Measurements from ENCODE around the gene ARHGEF6. TPM values are rescaled to one million over a fixed set of nuclear protein-coding genes. Genes with fewer than 3 reads are reported as not detected.

The ARHGEF6 gene
- total and polyA plus RNA-seq, 2 experiments from 2014 or later, result 4.3 to 7.7 TPM

DNA sequence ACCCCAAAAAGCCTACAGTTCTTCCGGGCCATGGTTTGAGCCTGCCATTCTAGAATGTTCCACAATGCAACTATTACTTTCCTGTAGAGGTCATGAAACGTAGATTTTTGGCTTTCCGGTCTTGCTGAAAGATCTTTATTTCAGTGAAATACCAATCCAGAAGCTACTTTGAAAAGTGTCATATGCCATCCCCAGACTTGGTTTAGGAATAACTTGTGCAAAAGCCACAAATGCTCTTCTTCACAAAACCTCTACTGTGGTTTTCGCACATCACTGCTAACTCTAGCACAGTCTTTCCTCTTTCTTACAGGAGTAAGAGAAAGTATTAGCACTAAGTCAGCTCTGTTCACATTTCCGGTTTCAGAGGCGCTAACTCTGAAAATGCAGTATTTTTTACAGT, 145.5 kb downstream of the ARHGEF6 start:
- no peak overlapping the region for H3K27ac ChIP-seq
- no peaks in the 10 kb centered on the region for H3K9me3 ChIP-seq (ENCODE audit: low read depth)
- H3K36me3 ChIP-seq (ENCODE audit: low read depth), result no peaks in the 10 kb centered on the region
- H2AFZ ChIP-seq, result no peak overlapping the region
- peaks cover 4% of the 10 kb centered on the region; the same call in 1 of the 2 replicates for H3K4me1 ChIP-seq (ENCODE audit: insufficient read depth)
- no peak overlapping the region for H3K4me3 ChIP-seq
- WGBS, 2 experiments (ENCODE audit: low coverage in 1 of 2, low lambda C conversion rate in 2 of 2, missing lambda C conversion rate in 2 of 2), result 82 to 89% methylated on average over 6 of the region's 6 CpGs
- H3K27me3 ChIP-seq (replicated peaks; ENCODE audit: insufficient read depth), result no peaks in the 10 kb centered on the region
- no peak overlapping the region for H3K9ac ChIP-seq
- no peak for TF ChIP-seq EZH2phosphoT487 (IDR thresholded peaks at IDR 0.05; ENCODE audit: insufficient read depth, low read depth)
- TF ChIP-seq EZH2 (IDR thresholded peaks at IDR 0.05; ENCODE audit: insufficient read depth, poor library complexity, severe bottlenecking), result no peak
- no peak overlapping the region for H3K4me2 ChIP-seq (ENCODE audit: unreplicated experiment)
- in situ Hi-C loops (cut with MboI), result no loop called here
- no peak for DNase-seq
- H4K20me1 ChIP-seq (ENCODE audit: insufficient read depth), result no peaks in the 10 kb centered on the region
- H3K79me2 ChIP-seq (ENCODE audit: insufficient read depth), result no peaks in the 10 kb centered on the region
- no peaks in the 10 kb centered on the region for H3K9me2 ChIP-seq (ENCODE audit: insufficient read depth)
- no peaks in the 10 kb centered on the region for H3F3A ChIP-seq (ENCODE audit: insufficient read depth)

DNA sequence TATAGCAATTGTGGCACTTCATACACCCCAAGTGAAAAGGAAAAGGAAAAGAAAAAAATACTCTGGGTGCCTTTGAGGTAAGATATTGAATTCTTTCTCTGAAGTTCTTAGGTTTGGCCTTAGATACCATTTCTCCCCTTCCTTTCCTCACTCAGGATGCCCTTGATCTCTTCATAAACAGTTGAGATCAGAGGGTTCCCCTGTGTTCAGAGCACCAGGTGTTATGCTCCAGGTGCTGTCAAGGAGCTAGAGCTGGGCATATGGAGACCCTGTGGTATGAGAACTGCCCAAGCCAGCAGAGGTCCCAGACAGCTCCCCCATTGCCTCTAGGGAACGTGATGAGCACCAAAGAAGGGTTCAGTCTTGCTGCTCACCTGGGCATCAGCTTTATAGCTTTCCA, 149.9 kb downstream of the ARHGEF6 start:
- no peaks in the 10 kb centered on the region for H3K9me3 ChIP-seq (ENCODE audit: low read depth)
- no peak for DNase-seq
- H3K27ac ChIP-seq, result no peak overlapping the region

DNA sequence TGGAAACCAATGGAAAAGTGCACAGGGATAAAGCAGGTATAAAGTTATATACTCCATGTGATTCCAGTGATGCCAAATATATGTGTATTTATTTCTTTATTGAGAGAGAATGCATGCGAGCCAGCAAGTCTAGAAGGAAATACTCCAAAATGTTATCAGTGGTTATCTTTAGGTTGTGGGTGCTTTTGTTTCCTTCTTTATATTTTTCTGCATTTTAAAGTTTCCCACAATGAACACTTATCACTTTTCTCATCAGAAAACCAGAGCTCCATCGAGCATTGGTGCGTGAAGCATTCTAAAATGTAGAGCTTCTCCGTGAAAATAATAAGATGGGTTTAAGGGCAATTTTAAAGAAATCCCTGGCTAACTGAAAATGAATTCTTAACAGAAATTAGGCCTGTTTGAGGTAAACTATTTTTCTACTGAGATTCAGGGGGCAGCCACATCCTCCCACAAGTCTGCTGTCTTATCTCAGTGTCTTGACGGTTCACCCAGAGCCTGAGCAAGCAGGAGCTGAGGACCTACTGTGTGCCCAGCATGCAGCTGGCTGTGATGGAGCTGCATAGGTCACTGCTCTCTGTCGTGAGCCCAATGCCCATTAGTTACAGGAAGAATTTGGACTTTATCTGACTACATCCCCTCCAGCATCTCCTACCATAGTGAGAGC, 151.5 kb downstream of the ARHGEF6 start:
- no peaks in the 10 kb centered on the region for H3K4me1 ChIP-seq (ENCODE audit: insufficient read depth)
- no peak overlapping the region for H3K4me3 ChIP-seq
- no peaks in the 10 kb centered on the region for H3K9me3 ChIP-seq (ENCODE audit: low read depth)
- H3K36me3 ChIP-seq (ENCODE audit: low read depth), result no peaks in the 10 kb centered on the region
- H3K27me3 ChIP-seq (replicated peaks; ENCODE audit: insufficient read depth), result no peaks in the 10 kb centered on the region
- 50 to 59% methylated on average over 6 of the region's 6 CpGs for WGBS, 2 experiments (ENCODE audit: low coverage in 1 of 2, low lambda C conversion rate in 2 of 2, missing lambda C conversion rate in 2 of 2)
- H3K9me2 ChIP-seq (ENCODE audit: insufficient read depth), result no peaks in the 10 kb centered on the region
- no peaks in the 10 kb centered on the region for H4K20me1 ChIP-seq (ENCODE audit: insufficient read depth)
- no peaks in the 10 kb centered on the region for H3K79me2 ChIP-seq (ENCODE audit: insufficient read depth)
- H3K9ac ChIP-seq, result no peak overlapping the region
- no peak for TF ChIP-seq EZH2 (IDR thresholded peaks at IDR 0.05; ENCODE audit: insufficient read depth, poor library complexity, severe bottlenecking)
- no peak for TF ChIP-seq EZH2phosphoT487 (IDR thresholded peaks at IDR 0.05; ENCODE audit: insufficient read depth, low read depth)
- no peak overlapping the region for H2AFZ ChIP-seq
- DNase-seq, result no peak
- in situ Hi-C loops (cut with MboI), result no loop called here
- no peaks in the 10 kb centered on the region for H3F3A ChIP-seq (ENCODE audit: insufficient read depth)
- no peak overlapping the region for H3K27ac ChIP-seq
- no peak overlapping the region for H3K4me2 ChIP-seq (ENCODE audit: unreplicated experiment)

More for the DNA sequence above, 149.9 kb downstream of the ARHGEF6 start:
- Histone ChIP-seq H3K9me2 (ENCODE audit: insufficient read depth) (no peaks in the 10 kb centered on the region), H3K27me3 (replicated peaks; ENCODE audit: insufficient read depth) (no peaks in the 10 kb centered on the region), H3K4me3 (no peak overlapping the region), H2AFZ (no peak overlapping the region), H3K4me2 (ENCODE audit: unreplicated experiment) (no peak overlapping the region), H3K79me2 (ENCODE audit: insufficient read depth) (no peaks in the 10 kb centered on the region), H3K36me3 (ENCODE audit: low read depth) (no peaks in the 10 kb centered on the region), H4K20me1 (ENCODE audit: insufficient read depth) (no peaks in the 10 kb centered on the region), H3K4me1 (ENCODE audit: insufficient read depth) (no peaks in the 10 kb centered on the region), H3K9ac (no peak overlapping the region), H3F3A (ENCODE audit: insufficient read depth) (no peaks in the 10 kb centered on the region)
- TF ChIP-seq EZH2 (IDR thresholded peaks at IDR 0.05; ENCODE audit: insufficient read depth, poor library complexity, severe bottlenecking) (no peak), EZH2phosphoT487 (IDR thresholded peaks at IDR 0.05; ENCODE audit: insufficient read depth, low read depth) (no peak)
- in situ Hi-C loops (cut with MboI), result no loop called here
- WGBS, 2 experiments (ENCODE audit: low coverage in 1 of 2, low lambda C conversion rate in 2 of 2, missing lambda C conversion rate in 2 of 2), result 0 to 8% methylated on average over 1 of the region's 1 CpG

DNA sequence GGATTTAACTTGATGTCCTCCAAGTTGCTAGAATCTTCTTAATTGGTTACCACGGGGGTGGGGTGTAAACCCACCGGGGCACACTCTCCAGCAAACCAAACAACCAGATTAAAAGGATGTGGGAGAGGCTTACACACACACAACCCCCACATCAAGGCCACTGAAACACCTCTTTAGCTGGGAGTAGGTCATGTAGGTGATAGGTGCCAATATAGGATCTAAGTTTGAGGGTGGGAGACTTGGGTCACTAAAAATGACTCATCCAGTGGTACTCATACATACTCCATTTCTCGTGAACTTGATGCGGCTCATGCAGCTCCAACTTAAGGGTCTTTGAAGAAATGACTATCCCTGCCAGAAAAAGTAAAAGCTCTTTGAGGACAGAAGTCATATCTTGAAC, 153.3 kb downstream of the ARHGEF6 start:
- H3K9me2 ChIP-seq (ENCODE audit: insufficient read depth), result no peaks in the 10 kb centered on the region
- no peak overlapping the region for H3K4me2 ChIP-seq (ENCODE audit: unreplicated experiment)
- in situ Hi-C loops (cut with MboI), result no loop called here
- no peak overlapping the region for H3K4me3 ChIP-seq
- H3F3A ChIP-seq (ENCODE audit: insufficient read depth), result no peaks in the 10 kb centered on the region
- no peaks in the 10 kb centered on the region for H3K36me3 ChIP-seq (ENCODE audit: low read depth)
- no peaks in the 10 kb centered on the region for H3K9me3 ChIP-seq (ENCODE audit: low read depth)
- H3K9ac ChIP-seq, result no peak overlapping the region
- H3K27ac ChIP-seq, result no peak overlapping the region
- WGBS, 2 experiments (ENCODE audit: low coverage in 1 of 2, low lambda C conversion rate in 2 of 2, missing lambda C conversion rate in 2 of 2), result 67 to 71% methylated on average over 3 to 4 of the region's 4 CpGs
- H3K27me3 ChIP-seq (replicated peaks; ENCODE audit: insufficient read depth), result no peaks in the 10 kb centered on the region
- H4K20me1 ChIP-seq (ENCODE audit: insufficient read depth), result no peaks in the 10 kb centered on the region
- TF ChIP-seq EZH2 (IDR thresholded peaks at IDR 0.05; ENCODE audit: insufficient read depth, poor library complexity, severe bottlenecking), result no peak
- TF ChIP-seq EZH2phosphoT487 (IDR thresholded peaks at IDR 0.05; ENCODE audit: insufficient read depth, low read depth), result no peak
- no peak for DNase-seq
- no peak overlapping the region for H2AFZ ChIP-seq
- H3K4me1 ChIP-seq (ENCODE audit: insufficient read depth), result no peaks in the 10 kb centered on the region
- H3K79me2 ChIP-seq (ENCODE audit: insufficient read depth), result no peaks in the 10 kb centered on the region
